ENCODE data around the gene PLAC8. TPM values are rescaled to one million over a fixed set of nuclear protein-coding genes. Genes with fewer than 3 reads are reported as not detected.
"Not testable (repeated sequence)": the region's sequence is repeated elsewhere in the genome, so short reads cannot be mapped to it uniquely, and the experiment has no call there.

Gene PLAC8
- total and polyA plus RNA-seq, 12 donors = 0.39 to 9.4 (median 0.63) TPM

DNA sequence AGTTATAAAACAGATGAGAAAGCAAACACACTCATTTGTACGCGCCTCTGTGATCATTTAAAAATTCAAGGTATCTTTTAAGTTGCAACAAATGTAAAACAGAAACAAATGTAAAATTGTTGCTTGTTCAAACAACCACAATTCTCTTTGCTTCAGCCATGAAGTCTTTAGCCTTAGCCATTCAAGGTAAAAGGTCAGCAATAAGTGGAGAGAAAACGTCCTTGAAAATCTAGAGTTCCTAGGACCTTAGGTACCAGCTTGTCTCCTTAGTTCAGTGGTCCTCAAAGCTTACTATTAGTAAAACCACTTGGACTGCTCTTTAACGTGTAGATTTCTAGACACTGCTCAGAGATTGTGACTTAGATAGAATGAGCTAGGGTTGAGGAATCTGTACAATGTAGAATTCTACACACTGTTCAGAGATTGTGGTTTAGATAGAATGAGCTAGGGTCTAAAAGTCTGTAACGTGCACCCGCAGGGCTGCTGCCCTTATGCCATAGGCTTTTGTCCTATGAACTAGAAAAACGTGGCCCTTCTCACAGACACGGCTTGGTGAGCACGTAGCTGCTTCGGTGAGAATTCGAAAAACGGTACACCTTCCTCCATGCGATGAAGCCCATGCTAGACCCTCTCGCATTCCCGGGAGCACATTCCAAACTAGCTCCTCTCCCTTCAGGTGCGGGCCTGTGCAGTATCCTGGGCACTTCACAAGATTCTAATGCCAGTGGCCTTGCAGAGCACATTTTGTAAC is 1.7 kb downstream of the PLAC8 start:
- Histone ChIP-seq H3K36me3 (no peaks in the 10 kb centered on the region), H3K4me1 (peaks cover 0 to 41% (median 11%) of the 10 kb centered on the region in 9 donors), H3K27ac (peak overlapping the region in 1 of 10 donors; percentile 89), H3K9me3 (no peaks in the 10 kb centered on the region), H3K4me3 (peak overlapping the region in 1 of 10 donors; percentile 30), H3K27me3 (peaks cover 0 to 14% (median 6%) of the 10 kb centered on the region in 7 donors)
- TF ChIP-seq, protein P1, sequence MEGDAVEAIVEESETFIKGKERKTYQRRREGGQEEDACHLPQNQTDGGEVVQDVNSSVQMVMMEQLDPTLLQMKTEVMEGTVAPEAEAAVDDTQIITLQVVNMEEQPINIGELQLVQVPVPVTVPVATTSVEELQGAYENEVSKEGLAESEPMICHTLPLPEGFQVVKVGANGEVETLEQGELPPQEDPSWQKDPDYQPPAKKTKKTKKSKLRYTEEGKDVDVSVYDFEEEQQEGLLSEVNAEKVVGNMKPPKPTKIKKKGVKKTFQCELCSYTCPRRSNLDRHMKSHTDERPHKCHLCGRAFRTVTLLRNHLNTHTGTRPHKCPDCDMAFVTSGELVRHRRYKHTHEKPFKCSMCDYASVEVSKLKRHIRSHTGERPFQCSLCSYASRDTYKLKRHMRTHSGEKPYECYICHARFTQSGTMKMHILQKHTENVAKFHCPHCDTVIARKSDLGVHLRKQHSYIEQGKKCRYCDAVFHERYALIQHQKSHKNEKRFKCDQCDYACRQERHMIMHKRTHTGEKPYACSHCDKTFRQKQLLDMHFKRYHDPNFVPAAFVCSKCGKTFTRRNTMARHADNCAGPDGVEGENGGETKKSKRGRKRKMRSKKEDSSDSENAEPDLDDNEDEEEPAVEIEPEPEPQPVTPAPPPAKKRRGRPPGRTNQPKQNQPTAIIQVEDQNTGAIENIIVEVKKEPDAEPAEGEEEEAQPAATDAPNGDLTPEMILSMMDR (IDR thresholded peaks at IDR 0.05) = no peak
- DNase-seq = no peak
- ATAC-seq = no peak
- WGBS, 2 donors = 81 to 88% methylated on average over 16 of the region's 16 CpGs
- intact Hi-C loops (cut with DNase I) = no loop called here

DNA sequence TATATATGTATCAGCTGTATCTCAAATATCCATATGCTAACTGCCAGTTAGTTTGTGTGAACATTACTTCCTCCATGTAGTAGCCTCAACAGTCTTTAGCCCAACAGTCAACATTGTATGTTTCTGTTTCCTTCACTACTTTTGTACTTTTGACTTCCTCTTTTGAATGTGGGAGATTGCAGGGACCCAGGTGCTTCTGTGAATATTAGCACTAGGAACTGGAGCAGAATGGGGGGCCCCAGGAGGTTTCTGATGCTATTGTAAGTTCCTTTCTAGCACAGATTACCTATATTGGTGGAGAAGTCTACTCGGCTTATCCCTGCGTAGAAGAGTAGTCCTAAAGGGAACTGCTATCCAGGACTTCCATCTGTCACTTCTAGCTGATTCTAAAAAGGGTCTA is 2.3 kb downstream of the PLAC8 start:
- DNase-seq (no peak), ATAC-seq (no peak)
- Histone ChIP-seq H3K36me3 (no peaks in the 10 kb centered on the region), H3K4me3 (peak overlapping the region in 1 of 10 donors; percentile 30), H3K27me3 (peaks cover 0 to 14% (median 6%) of the 10 kb centered on the region in 7 donors), H3K4me1 (peaks cover 0 to 41% (median 11%) of the 10 kb centered on the region in 9 donors), H3K27ac (peak overlapping the region in 1 of 10 donors; percentile 89), H3K9me3 (no peaks in the 10 kb centered on the region)
- WGBS, 2 donors = 82 to 84% methylated on average over 2 of the region's 2 CpGs
- intact Hi-C loops (cut with DNase I) = no loop called here
- TF ChIP-seq, protein P1 (IDR thresholded peaks at IDR 0.05) = no peak

DNA sequence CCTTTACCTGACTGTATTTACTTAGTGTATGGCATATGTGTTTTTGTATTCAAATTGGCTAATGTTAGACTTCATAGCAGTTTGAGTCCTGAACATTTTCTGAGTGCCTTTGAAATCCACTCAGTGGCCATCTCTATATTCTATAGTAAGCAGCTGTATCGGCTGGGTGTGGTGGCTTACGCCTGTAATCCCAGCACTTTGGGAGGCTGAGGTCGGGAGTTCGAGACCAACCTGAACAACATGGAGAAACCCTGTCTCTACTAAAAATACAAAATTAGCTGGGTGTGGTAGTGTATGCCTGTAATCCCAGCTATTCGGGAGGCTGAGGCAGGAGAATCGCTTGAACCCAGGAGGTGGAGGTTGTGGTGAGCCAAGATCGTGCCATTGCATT is 2.8 kb downstream of the PLAC8 start:
- H3K27me3 ChIP-seq = peaks cover 0 to 14% (median 6%) of the 10 kb centered on the region in 7 donors
- H3K27ac ChIP-seq = peak overlapping the region in 1 of 10 donors; percentile 89
- DNase-seq; H3K36me3 ChIP-seq; ATAC-seq; intact Hi-C loops (cut with DNase I); H3K9me3 ChIP-seq: not testable (repeated sequence)
- 92 to 96% methylated on average over 7 of the region's 7 CpGs for WGBS, 2 donors
- H3K4me3 ChIP-seq = peak overlapping the region in 1 of 10 donors; percentile 18
- H3K4me1 ChIP-seq = peaks cover 0 to 41% (median 11%) of the 10 kb centered on the region in 9 donors

DNA sequence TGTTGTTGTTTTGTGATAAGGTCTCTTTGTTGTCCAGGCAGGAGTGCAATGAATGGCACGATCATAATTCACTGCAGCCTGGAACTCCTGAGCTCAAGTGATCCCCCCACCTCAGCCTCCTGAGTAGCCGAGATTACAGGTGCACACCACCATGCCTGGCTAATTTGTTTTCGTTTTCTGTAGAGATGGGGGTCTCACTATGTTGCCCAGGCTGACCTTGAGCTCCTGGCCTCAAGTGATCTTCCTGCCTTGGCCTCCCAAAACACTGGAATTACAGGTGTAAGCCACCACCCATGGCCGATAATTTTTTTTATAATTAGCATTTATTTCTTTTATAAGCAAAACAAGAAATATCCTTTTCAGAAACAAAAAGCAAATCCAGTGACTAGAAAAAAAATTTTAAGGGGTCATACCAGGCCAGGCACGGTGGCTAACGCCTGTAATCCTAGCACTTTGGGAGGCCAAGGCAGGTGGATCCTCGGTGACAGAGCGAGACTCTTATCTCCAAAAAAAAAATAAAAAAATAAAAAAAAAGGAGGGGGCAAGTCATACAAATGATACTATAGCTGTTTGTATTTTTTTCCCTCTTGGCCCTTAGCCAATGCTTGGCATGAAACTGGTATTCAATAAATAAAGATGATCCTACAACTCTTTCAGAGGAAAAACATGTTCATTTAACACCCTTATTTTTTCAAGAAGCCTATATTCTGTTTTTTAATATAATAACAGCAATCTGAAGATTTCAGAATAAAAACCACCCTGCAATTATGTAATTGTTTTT is 3.4 kb downstream of the PLAC8 start:
- peaks cover 0 to 41% (median 11%) of the 10 kb centered on the region in 9 donors for H3K4me1 ChIP-seq
- peak overlapping the region in 1 of 10 donors; percentile 89 for H3K27ac ChIP-seq
- H3K9me3 ChIP-seq = no peaks in the 10 kb centered on the region
- intact Hi-C loops (cut with DNase I) = no loop called here
- TF ChIP-seq, protein P1 (IDR thresholded peaks at IDR 0.05) = no peak
- H3K36me3 ChIP-seq = no peaks in the 10 kb centered on the region
- no peak for DNase-seq
- no peak for ATAC-seq
- WGBS, 2 donors = 83 to 88% methylated on average over 8 of the region's 8 CpGs
- peak overlapping the region in 2 of 10 donors; percentile 65 to 68 for H3K4me3 ChIP-seq
- peaks cover 0 to 14% (median 6%) of the 10 kb centered on the region in 7 donors for H3K27me3 ChIP-seq
